GM18517 (cell line): Measurements from ENCODE around the gene CLIP2.
A peak's percentile ranks its signal among the peaks of the same experiment; 100 is the strongest.
"Not testable (repeated sequence)": the region's sequence is repeated elsewhere in the genome, so short reads cannot be mapped to it uniquely, and the experiment has no call there.

Experiments
- ATAC-seq: cut with Tn5 transposase; IDR thresholded peaks from one replicate; pipeline ENCODE4 v1.9.1; 2021; ENCODE audit warnings: mild to moderate bottlenecking, moderate library complexity; ENCODE audit not compliant: unreplicated experiment

The CLIP2 gene

DNA sequence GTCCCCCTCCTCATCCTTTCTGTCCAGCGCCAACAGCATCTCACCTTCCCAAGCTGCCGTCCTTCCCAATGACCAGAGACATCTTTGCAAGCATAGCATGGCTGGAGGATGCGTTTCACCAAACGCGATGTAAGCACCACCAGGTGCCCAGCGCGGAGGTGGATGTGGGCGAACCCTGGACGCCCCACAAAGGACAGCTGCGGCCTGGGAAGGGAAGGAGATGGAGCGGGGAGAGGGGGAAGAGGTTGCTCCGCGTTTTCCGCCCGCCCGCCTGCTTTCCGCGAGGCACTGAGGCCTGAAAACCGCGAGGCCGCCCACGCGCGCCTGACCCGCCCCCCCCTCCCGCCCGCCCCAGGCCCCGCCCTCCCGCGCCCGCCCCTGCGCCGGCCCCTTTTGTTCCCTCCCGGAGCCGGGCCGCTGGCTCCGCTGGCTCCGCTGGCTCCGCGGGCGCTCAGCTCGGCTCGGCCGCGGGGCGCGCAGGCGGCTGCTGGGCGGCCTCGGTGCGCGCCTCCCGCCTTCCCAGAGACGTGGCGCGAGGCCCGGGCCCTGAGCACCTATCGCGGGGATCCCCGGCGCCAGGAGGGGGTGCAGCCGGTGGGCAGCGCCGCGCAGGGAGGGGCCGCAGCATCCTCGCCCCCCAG, at the start of gene CLIP2:
TSS of gene CLIP2 (plus strand) at position 390 of the 641 bp plus-strand sequence. CDS start 28,140 bp downstream, outside the sequence.
- no peak for ATAC-seq

DNA sequence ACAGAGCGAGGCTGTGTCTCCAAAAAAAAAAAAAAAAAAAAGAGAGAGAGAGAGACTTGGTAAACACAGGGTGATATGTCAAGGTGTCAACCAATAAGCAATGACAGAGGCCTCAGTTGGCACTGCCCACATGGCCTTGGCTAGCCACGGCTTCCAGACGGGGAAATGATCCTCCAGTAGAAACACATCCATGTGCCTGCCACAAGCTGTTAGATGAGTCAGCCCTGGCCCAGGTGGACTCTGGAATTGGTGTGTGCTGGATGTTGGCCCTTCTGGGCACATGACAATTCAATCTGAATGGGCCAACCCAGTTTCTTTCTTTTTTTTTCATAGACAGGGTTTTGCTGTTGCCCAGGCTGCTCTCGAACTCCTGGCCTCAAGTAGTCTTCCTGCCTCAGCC, 48.7 kb upstream of the CLIP2 start:
- ATAC-seq, result no peak

DNA sequence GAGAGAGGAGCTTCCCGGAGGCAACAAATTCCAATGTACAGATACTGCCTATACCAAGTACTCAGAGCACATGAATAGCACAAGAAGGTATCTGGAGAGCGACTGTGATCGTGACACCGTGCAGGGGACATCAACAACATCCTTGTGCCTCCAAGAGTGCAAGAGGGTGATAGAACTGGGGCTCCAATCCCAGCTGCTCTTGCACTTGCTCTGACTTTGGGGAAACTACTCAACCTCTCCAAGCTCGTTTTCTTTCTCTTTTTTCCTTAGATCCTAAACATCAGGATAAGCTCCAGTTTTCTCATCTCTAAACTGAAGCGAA, 47.1 kb upstream of the CLIP2 start:
- no peak for ATAC-seq

DNA sequence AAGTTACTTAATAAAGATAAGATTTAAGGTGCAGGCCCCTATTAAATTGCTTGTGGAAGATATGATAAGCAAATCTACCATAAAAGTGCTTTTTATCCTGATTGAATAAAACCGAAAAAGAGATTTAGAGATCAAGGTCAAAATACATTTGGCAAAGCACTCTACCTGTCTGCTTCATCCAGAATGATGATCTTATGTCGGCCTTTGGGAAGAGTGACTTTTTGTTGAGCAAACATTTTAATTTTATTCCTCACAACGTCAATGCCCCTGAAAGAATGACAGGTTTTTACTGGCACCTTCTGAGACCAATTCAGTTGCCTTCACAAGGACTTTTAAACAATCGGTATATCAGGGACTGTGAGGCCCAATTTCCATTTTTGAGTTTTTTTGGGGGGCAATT, 42.7 kb upstream of the CLIP2 start:
- no peak for ATAC-seq

DNA sequence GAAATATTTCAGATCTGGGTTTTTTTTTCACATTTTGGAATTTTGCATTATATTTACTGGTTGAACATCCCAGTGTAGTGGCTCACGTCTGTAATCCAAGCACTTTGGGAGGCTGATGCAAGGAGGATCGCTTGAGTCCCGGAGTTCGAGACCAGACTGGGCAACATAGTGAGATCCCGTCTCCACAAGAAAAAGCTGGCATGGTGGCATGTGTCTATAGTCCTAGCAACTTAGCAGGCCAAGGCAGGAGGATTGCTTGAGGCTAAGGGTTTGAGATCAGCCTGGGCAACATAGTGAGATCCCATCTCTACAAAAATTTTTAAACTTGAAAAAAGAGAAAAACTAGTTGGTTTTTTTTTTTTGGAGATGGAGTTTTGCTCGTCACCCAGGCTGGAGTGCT, 41.1 kb upstream of the CLIP2 start:
- ATAC-seq, result no peak

DNA sequence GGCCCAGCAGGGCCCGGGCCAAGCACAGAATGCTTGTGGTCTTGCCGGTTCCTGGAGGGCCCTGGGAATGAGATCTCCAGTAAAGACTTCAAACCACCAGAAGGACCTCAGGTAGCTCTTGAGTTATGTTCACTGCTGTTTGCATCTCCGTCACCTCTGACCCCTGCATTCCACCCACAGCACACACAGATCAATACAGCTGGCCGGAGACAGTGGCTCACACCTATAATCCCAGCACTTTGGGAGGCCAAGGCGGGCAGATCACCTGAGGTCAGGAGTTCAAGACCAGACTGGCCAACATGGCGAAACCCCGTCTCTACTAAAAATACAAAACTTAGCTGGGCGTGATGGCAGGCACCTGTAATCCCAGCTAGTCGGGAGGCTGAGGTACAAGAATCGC, 40.1 kb upstream of the CLIP2 start:
- ATAC-seq, result not testable (repeated sequence)

DNA sequence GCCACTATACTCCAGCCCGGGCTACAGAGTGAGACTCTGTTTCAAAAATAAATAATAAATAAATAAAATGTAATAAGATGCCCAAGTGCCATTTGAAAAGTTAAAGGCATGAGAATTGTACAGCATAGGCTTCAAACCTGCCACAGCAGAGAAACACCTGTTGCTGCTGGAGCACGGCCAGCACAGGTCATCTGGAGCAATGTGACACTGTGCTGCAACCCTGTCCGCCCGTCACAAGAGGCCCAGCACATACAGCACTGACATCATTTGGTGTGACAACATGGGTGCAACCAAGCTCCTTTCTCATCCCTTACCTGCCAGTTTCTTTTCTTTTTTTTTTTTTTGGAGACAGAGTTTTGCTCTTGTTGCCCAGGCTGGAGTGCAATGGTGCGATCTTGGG, 36.3 kb upstream of the CLIP2 start:
- ATAC-seq, result no peak

DNA sequence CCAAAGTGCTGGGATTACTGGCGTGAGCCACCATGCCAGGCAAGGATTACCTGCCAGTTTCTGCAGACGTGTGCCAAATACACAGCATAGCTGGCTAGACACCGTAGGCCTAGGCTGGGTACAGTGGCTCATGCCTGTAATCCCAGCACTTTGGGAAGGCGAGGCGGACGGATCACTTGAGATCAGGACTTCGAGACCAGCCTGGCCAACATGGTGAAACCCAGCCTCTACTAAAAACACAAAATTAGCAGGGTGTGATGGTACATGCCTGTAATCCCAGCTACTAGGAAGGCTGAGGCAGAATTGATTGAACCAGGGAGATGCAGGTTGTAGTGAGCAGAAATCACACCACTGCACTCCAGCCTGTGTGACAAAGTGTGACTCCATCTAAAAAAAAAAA, 35.9 kb upstream of the CLIP2 start:
- ATAC-seq, result no peak

DNA sequence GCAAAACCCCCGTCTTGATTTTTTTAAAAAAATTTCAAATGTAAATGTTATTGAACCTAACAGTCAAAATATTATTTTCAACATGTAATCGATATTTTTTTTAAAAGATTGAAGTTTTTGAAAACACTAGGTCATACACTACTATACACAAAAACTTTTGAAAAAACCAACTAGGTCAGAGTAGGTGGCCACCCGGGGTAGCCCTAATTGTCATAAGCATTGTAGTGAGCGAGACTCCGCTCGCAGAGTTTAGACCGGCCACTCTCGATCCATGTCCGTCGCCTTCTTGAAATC, 35.4 kb upstream of the CLIP2 start:
- ATAC-seq, result no peak

DNA sequence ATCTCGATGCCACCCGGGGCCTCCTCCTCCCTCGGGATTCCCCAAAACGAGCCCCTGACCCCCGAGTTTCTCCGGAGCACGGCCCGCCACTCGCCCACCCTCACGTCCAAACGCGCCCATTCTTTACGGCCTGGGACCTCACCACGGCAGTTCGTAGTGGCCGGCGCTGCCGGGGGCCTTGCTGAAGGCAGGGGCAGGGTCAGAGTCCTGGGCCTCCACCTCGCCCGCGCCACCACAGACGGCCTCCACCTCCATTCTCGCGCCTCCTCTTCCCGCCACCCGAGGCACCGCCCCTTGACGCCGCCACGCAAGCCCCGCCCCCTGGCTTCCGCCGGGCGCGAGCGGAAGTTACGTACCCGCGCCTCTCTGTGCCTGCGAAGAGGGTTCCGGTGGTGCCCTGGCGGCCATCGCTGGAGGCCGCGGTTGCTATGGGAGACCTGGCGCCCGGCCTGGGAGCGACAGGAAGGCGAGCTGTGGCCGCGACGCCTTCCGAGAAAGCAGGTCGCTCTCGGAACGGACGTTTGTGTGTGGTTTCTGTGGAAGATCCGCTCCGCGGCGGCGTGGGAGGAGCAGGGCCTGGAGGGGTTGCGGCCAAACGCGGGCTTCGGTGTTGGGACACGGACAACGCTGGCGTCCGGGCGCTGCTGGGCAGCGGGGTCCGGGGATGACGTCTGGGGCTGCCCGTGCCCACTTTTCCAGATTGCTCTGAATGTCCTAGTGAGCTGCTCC, 34.9 kb upstream of the CLIP2 start, which contains the start of gene RFC2:
TSS of gene RFC2 (minus strand) at position 271 of the 729 bp plus-strand sequence. CDS start at position 255, 16 bp downstream.
- peak; percentile 79 for ATAC-seq

DNA sequence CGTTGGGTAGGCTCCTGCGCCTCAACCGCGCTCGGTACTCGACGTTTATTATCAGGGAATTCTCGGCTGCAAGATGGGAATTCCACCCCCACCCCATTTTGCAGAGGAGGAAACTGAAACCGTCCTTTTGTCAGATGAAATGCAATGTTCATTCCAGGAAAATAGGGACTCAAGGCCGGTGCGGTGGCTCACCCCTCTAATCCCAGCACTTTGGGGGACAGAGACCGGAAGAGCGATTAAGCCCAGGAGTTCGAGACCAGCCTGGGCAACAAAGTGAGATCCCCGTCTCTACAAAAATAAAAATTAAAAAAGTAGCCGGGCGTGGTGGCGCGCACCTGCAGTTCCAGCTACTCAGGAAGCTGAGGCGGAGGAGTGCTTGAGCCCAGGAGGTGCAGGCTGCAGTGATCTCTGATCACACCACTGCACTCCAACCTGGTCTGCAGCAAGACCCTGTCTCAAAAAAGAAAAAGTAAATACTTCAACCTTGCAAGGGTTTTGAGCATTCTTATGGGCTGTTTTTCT, 34.3 kb upstream of the CLIP2 start:
- no peak for ATAC-seq

DNA sequence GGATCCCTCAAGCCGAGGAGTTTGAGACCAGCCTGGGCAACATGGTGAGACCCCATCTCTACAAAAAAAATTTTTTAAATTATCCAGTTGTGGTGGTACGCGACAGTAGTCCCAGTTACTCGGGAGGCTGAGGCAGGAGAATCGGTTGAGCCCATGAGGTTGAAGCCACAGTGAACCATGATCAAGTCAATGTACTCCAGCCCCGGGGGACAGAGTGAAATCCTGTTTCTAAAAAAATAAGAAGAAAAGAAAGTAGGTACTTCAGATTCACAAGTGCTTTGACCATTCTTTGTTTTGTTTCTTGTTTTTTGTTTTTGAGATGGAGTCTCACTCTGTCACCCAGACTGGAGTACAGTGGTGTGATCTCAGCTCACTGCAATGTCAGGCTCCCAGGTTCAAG, 33.7 kb upstream of the CLIP2 start:
- ATAC-seq, result not testable (repeated sequence)

DNA sequence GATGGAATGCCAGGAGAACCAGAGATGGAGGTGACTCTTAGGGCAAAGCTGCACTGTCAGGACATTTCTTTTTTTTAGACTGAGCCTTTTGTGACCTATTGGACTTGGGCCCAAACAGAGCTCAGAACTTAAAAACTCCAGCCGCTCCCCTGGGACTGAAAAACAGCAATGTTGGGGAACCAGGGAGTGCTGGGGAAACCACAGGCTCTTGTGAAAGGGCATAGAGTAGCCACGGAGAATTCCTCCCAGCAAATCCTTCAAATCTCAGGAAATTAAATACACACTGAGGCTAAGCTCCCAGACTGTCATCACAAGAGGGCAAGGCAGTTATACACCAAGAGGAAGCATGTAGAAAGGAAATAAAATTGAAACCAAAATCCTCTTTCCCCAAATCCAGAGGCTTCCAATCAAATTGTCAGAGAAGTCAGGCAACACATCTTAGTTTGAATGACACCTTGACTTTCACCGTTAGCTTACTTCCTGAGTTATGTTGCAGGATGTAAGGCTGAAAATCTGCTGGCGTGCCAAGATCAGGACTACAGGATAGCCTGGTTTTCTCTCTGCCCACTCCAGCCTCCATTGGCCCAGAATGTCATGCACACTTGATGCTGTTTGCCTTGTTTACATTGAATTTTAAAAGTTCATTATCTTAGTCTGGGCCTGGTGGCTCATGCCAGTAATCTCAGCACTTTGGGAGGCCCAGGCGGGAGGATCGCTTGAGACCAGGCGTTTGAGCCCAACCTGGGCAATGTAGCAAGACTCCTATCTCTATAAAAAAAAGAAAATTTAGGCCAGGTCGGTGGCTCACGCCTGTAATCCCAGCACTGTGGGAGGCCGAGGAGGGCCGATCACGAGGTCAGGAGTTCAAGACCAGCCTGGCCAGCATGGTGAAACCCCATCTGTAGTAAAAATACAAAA, 32.5 kb upstream of the CLIP2 start:
- no peak for ATAC-seq

DNA sequence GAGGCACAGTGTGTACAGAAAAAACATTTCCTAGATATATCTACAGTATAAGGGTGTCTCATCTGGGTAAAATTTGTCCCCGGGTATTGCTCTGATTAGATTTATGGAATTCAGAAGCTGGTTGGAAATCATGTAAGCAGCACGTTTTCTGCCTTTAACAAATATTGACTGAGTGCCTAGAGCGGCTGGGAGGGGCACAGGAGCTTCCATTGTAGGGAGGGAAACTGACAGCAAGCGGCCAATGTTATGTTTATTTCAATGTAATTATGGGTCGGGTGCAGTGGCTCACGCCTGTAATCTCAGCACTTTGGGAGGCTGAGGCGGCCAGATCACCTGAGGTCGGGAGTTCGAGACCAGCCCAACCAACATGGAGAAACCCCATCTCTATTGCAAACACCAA, 30.6 kb upstream of the CLIP2 start:
- no peak for ATAC-seq

DNA sequence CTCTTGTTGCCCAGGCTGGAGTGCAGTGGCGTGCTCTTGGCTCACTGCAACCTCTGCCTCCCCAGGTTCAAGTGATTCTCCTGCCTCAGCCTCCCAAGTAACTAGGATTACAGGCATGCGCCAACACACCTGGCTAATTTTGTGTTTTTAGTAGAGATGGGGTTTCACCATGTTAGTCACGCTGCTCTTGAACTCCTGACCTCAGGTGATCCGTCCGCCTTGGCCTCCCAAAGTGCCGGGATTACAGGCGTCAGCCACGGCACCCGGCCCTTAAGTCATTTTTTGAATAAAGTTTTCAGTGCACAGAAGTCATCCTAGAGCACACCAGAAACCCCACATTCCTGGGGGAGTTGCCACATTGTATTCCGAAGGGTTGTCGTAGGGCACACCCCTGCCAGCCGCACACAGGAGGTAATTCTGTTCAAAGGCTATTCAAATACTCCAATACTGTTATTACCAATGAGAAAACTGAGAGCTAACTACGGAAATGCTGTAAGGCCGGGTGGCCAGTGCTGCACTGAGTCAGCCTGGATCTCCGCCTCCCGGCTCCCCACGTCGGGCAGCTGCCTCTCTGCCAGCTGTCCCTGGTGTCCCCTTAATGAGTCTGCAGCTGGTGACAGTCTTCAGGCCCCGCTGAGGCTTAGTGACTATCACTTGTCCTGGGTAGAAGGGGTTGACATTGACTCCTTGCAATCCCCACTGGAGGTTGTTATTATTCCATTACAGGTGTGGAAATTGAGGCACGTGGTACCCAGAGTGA, 26.4 kb upstream of the CLIP2 start:
- ATAC-seq, result no peak

DNA sequence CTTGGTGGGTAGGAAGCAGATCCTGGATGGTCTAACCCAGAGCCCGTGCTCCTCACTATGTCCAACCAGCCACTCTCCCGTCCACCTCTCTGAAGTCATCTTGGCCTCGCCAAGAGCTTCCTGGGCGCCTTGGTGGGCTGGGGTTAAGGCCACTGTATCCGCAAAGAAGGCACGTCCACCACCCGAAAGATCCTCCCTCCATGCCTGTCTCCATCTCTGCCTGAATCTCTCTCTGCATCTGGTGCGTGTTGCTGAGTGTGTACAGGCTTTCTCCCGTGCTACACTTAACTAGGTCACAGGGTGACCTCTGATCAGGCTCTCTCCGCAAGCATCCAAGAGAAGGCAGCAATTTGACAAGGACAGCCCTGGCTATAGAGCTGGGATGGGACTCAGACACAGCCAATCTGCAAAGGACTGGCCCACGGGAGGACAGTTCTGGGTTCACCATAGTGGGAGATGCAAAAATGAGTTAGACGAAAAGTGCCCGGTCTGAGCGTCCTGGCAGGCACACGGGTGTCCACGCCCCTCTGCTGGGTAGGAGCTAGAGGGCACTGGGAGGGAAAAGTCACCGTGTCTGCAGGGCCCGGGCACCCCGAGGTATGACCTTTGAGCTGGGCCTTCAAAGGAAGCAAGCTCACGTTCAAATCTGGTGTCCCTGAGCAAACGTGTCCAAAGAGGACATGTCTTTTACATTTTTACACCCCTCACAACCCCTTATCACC, 25.6 kb upstream of the CLIP2 start:
- no peak for ATAC-seq

DNA sequence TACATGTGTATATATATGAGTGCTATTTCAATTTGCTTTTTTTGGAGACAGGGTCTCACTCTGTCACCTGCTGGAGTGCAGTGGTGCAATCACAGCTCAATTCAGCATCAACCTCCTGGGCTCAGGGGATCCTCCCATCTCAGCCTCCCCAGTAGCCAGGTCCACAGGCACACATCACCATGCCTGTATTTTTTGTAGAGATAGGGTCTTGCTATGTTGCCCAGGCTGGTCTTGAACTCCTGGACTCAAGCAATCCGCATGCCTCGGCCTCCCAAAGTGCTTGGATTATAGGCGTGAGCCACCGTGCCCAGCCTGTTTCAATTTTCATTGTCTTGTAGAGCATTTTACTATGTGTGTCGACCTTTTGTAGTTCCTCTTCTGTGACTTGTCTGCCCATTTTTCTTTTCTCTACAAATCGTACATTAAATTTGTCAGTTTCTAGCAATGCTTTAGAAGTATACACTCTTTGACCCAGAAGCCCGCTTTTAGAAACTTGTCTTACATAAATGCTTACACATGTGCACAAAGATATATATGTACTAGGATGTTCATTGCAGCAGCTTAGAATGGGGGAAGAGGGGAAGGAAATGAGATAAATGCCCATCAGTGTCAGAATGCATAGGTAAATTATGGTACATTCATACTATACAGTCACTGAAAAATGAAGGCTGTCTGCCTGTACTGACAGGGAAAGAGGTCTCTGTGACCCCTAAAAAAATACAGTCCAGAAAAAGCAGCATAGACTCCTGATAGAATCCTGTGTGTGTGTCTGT, 22.8 kb upstream of the CLIP2 start:
- no peak for ATAC-seq

DNA sequence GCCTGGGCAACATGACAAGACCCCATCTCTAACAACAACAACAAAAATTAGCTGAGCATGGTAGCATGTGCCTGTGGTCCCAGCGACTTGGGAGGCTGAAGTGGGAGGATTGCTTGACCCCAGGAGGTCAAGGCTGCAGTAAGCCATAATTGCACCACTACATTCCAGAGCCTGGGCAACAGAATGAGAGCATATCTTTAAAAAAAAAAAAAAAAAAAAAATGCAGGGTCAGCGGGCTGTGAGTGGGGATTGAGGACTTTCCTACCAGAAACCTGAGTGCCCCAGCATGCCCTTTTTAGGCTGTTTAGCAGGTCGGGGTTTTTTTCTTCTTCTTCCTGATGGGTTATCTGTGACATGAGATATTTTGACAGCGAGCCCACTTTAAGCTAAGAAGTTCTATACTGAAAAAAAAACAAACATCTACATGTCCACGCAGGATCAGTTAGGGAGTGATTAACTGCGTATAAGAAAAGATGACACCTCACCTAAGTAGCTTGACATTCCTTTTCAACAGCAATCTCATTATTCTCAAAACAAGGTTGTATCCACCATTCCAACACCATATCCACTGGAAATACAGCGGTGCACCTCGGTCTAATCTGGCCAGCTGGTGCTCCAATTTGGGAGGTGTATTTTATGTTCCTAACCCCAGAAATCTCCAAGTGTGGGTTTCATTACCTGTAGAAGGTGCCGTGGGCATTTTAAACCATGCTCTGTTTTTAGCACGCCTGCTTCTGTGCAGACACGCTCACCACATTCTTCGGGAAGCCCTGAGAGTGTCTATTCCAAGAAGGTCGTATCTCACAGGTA, 21.2 kb upstream of the CLIP2 start:
- ATAC-seq, result no peak
